CD4-positive, alpha-beta T cell treated with Interleukin-4 for 1 hour (primary cell): Measurements from ENCODE around the gene TRPM4.
"Not testable (repeated sequence)": the region's sequence is repeated elsewhere in the genome, so short reads cannot be mapped to it uniquely, and the experiment has no call there.

Source experiments
- DNase-seq, 2 donors: peaks; one replicate each; pipeline ENCODE4 v3.0.0-alpha.2; 2020 to 2022

The TRPM4 gene

DNA sequence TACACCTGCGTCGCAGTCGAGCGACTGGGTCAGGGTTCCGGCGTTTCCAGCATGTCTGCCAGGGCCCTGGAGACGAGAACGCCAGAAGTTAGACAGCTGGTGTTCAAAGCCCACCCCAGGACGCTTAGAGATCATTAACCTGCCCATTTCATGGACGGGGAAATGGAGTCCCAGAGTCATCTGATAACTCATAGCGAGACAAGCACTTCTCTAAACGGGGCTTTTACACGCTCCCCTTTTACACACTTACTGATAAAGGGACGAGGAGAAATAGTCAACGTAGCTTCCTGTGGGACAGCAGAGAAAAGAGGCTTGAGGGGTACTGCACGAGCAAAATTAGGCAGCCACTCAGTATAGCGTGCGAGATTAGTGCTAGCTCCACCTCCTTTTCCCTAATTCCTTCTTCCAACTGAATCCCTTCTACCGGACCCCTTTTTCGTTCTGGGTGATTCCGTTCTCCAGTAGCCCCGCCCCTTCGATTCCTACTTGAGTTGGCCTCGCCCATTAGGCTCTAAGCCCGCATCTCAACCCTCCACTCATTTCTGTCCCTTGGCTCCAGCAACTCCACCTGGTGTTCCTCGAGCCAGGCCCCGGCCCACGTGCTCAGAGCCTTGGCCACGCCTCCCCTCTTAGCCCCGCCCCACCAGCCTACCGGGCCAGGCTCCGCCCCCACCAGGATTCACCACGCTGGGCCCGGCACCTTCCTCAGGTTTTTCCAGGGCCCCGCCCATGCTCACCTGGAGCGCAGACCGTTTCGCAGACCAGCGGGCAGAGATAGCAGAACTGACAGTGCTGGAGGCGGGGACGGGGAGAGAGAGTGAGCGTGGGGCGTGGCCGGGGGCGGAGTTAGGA is 6.1 kb upstream of the TRPM4 start:
- peak in 1 of 2 donors; percentile 36 for DNase-seq

DNA sequence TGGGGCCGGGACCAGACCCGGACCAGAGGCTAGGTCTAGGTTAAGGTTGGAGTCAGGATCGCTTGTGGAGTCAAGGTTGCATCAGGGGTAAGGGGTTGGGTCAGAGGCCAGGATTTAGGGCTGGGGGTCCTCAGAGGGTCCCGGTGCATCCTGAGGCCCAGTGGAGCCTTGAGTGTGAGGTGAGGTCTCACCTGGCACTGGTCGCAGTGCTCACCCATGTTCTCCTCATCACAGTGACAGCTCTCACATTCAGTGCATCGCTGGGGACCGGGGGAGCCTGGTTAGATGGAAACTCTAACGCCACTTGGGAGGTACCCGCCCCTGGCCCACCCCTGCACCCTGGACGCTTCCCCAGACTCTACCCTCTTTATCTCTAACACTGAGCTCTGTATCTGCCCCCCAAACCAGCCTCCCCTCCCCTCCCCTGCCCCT is 5.5 kb upstream of the TRPM4 start:
- no peak for DNase-seq

DNA sequence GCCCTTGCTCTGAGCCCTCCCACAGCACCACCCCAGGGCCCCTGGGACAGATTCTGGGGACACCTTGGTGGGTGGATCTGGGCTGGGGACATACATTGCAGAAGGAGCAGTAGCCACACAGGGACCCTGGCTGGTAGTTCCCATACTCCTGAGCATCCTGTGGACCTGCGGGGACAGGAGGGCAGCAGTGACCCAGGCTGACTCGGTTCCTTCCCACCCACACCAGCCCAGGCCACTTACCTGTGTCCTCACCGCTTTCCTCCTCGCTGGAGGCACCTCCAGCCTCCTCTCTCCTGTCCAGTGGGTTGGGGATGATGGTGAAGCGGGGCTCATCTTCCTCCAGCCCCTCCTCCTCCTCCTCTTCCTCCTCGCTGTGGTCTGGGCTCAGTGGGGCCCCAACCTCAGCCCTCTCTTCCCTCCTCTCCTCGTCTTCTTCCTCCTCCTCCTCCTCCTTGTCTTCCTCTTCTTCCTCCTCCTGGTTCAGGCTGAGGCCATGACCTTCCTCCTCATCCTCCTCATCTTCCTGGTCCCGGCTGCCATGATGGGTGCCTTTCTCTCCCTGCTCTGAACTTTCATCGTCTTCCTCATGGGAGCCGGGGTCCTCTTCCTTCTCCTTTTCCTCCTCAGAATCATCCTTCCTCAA is 4.3 kb upstream of the TRPM4 start:
- no peak for DNase-seq

- no peak for DNase-seq
Measured at GRCh38 chr19:49154279-49154678, 3.3 kb upstream of the TRPM4 start.

GRCh38 chr19:49155005-49155819 is 2.4 kb upstream of the TRPM4 start, which contains the start of gene HRC:
Gene HRC (minus strand): TSS chr19:49155396. CDS start chr19:49155237, 159 bp downstream.
- no peak for DNase-seq

DNA sequence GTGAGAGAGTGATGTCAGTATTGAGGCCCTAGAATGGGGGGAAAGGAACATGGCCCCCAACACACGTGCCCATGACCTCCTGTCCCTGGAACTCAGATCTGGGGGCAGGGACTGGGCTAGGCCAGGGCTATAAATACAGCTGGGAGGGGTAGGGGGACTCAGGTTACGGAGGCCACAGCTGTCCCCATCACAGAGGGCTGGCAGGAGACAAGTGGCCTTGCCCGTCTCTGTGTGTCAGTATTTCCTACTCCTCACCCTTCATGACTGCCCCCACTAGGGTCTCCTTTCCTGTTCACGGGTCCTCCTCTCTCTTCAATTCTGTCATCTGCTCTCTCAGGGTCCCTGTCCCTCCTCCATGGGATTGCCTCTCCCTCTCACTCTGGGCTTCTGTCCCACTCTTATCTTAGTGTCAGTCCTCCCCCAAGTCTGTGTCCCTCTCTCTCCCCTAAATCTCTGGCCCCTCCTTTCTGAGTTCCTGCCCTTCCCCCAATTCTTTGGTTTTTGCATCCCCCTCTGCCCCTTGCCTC is 1.7 kb upstream of the TRPM4 start:
- DNase-seq = no peak

DNA sequence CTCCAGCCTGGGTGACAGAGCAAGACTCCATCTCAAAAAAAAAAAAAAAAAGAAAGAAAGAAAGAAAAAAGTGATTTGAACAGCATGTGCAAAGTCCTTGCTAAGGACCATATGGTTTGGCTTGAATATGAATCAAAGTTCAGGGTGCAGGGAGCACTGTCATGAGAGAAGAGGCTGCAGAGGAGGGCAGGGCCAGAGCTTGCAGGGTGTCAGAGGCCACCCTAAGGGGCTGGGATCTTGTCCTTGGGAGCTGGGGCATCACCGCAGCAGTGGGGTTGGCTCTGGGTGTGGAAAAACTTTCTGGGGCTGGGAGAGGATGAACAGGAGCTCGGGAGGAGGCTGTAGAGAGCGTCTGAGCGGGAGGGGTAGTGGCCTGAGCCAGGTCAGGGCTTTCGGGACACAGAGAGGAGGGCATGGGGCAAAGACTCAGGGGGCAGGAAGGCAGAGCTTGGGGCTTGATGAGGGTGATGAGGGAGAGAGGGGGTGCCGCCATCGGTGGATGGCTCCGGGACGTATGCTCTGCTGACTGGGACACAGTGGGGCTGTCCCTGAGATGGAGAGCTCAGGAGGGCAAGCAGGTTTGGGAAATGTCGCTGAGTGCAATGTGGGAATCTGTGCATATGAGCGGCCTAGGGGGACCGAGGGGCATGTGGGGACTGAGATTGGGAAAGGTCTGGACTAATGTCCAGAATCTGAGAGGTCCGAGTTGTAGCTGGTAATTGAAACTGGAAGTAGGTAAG is 3.0 kb downstream of the TRPM4 start:
- DNase-seq = no peak

GRCh38 chr19:49161987-49162386 is 4.4 kb downstream of the TRPM4 start:
- no peak for DNase-seq

DNA sequence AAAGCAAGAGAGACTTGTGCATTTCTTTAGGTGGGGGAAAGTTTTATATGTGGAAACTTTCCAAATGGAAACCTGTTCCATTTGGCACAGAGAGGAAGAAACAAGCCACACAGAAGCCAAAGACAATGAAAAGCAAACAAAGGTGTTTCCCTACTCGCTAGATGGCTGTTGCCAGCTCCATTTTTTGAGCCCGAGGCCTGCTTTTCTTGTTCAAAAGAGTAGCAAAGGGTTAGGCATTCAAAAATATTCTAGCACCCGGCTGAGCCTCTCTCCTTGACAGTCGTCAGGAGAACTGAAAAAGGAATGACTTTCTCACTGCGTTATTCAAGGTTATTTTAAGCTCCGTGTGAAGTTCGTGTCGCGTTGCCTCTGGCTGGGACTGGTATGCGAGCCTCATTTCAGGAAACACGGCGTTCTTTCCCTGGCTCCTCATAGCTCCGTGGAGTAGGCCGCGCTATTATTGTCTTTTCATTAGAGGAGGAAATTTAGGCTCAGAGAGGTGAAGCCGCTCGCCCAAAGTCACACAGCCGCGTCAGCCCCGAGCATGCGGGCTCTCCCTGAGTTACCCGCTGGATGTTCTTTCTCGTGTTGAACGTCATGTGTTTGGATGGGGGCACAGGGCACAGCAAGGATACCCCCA is 7.6 kb downstream of the TRPM4 start:
- no peak for DNase-seq

GRCh38 chr19:49165865-49166301 is 8.3 kb downstream of the TRPM4 start:
- DNase-seq = no peak

DNA sequence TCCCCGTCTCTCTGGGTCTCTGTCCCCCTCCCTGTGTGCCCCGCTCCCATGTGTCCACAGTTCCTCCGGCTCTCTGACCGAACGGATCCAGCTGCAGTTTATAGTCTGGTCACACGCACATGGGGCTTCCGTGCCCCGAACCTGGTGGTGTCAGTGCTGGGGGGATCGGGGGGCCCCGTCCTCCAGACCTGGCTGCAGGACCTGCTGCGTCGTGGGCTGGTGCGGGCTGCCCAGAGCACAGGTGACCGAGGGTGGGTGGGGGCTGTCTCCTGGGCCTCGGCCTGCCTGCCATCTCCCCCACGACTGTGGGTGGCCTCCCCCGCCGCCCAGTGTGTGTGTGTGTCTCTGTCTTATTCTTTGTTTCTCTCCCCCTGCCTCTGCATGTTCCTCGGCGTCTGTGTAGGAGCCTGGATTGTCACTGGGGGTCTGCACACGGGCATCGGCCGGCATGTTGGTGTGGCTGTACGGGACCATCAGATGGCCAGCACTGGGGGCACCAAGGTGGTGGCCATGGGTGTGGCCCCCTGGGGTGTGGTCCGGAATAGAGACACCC is 10.3 kb downstream of the TRPM4 start:
- DNase-seq = no peak

DNA sequence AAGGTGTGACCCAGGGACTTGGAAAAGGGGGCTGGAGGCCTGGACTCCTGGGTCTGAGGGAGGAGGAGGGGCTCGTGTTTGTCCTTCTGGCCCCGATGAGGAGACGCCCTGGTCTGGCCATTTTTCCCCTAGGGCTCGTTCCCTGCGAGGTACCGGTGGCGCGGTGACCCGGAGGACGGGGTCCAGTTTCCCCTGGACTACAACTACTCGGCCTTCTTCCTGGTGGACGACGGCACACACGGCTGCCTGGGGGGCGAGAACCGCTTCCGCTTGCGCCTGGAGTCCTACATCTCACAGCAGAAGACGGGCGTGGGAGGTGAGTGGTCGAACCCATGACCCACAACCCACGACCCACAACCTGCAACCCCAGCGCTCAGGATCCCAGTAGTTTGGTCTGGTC is 10.8 kb downstream of the TRPM4 start:
- DNase-seq = no peak

DNA sequence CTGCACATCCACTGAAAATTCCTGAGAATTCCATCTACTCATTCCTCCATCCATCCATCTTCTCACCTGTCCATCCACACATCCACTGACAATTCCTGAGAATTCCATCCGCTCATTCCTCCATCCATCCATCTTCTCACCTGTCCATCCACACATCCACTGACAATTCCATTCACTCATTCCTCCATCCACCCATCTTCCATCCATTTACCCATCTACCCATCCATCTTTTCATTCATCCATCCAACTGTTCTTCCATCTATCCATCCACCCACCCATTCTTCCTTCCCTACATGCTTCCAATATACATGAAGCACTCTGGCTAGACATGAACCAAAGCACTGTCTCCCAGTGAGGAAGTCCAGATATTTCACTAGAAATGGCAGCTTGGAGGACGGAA is 15.6 kb downstream of the TRPM4 start:
- no peak for DNase-seq

DNA sequence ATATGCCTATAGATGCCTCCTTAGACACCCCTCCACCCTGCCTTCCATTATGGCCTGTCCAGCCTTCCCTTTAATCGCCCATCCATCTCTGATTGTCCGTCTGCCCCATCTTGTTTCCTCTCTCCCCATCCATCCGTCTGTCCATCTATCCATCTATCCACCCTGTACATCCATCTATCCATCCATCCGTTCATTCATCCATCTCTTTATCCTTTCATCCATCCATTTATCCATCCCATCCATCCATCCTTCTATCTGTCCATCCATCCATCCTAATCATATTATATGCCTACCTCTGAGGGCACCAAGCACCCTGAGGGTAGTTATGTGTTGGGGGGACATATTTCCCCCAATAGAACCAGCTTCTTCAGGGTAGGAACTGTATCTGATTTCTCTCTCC is 23.1 kb downstream of the TRPM4 start:
- no peak for DNase-seq

- DNase-seq = not testable (repeated sequence)
Measured at GRCh38 chr19:49182010-49182847, 24.6 kb downstream of the TRPM4 start.

DNA sequence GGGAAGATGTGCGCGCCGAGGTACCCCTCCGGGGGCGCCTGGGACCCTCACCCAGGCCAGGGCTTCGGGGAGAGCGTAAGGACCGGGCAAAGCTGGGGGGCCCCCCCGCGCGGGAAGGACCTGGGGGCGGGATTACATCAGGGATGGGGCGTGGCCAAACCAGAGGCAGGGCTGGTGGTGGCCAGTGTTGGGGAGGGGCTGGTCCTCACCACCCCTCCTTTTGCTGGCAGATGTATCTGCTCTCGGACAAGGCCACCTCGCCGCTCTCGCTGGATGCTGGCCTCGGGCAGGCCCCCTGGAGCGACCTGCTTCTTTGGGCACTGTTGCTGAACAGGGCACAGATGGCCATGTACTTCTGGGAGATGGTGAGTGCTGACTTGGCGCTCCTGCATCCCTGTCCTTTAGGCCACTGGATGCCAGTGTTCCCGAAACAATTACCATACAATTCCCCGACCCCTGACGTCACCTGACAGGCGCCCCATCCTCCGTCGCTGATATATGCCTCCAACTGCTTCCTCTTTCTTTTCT is 25.3 kb downstream of the TRPM4 start:
- no peak for DNase-seq

DNA sequence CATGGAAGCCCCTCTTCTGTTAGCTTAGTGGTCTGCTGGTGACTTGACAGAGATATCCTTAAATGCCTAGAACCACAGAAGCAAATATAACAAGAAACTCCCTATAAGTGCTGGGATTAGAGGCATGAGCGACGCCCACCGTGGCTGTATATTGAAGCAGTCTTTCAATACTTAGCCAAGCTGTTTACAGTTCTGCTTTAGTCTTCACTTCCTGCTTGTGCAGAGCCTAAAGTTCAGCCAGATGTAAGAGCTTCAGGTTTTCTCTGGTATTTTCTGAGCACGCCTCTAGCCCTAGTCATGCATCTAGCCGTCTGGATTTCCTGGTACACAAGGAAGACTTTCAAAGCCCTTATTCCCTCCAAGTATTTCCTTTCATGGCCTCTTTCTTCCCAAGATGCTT is 28.5 kb downstream of the TRPM4 start:
- no peak for DNase-seq

DNA sequence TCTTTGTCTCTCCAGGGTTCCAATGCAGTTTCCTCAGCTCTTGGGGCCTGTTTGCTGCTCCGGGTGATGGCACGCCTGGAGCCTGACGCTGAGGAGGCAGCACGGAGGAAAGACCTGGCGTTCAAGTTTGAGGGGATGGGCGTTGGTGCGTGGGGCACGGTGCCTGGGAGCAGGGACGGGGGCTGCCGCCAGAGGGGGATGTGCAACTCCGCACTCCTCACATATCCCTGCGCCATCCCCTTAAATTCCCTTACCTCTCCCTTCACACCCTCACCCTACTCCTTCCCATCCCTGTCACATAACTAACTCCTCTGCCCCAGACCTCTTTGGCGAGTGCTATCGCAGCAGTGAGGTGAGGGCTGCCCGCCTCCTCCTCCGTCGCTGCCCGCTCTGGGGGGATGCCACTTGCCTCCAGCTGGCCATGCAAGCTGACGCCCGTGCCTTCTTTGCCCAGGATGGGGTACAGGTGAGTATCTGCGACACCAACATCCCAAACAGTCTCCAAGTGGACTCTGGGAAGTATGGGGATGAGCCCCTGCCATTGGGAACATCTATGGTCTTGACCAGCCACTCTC is 31.1 kb downstream of the TRPM4 start:
- no peak for DNase-seq

DNA sequence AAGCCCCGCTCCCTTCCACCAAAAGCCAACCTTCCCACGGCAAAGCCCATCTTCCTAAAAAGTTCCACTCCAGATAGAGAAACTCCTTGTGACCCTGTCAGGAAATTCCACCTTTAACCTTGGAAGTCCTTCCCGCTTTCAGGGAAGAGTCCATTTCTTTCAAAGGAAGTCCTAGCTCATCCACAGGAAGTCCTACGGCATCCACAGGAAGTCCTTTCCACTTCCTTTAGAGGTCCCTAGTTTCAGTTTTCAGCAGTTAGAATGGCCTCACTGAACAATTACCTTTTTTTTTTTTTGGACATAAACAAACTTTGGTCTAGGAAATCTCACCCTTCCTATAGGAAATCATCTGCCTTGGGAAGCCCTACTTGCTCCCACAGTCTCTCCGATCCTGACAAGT is 31.7 kb downstream of the TRPM4 start:
- no peak for DNase-seq

GRCh38 chr19:49190781-49191180 is 33.2 kb downstream of the TRPM4 start:
- no peak for DNase-seq
